COLO668 (cell line): ENCODE results near the gene CXCL11.
"Not testable (repeated sequence)": the region's sequence is repeated elsewhere in the genome, so short reads cannot be mapped to it uniquely, and the experiment has no call there.

Experiments
- DNase-seq: peaks from one replicate; lab custom pipeline; 2025; ENCODE audit not compliant: unreplicated experiment; lab: John Stamatoyannopoulos, UW

CXCL11 gene

GRCh38 chr4:76043306-76043705, 7.4 kb upstream of the CXCL11 start:
- DNase-seq, result not testable (repeated sequence)

GRCh38 chr4:76042241-76042998, 6.5 kb upstream of the CXCL11 start:
- DNase-seq, result not testable (repeated sequence)

DNA sequence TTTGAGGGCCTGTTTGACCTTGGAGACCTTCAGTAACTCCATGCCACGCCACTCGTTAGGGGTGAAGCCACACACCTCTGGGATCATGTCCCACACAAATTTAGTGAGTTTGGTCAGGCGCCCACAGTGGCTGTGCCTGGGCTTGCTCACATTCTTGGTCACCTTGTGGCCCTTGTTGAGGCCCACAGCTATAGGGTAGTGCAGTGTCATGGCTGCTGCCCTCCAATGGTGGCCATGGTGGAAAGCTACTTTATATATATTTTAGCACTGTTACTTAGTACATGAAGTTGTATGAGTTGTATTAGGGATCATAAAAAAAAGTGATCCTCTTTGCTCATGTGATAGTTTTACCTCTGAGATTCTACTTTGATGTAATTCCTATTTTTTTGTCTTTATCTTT, 985 bp upstream of the CXCL11 start:
- no peak for DNase-seq

GRCh38 chr4:76035141-76035540, 729 bp downstream of the CXCL11 start:
- DNase-seq, result no peak

- DNase-seq, result no peak
Observed at GRCh38 chr4:76029300-76029699, 6.6 kb downstream of the CXCL11 start.

DNA sequence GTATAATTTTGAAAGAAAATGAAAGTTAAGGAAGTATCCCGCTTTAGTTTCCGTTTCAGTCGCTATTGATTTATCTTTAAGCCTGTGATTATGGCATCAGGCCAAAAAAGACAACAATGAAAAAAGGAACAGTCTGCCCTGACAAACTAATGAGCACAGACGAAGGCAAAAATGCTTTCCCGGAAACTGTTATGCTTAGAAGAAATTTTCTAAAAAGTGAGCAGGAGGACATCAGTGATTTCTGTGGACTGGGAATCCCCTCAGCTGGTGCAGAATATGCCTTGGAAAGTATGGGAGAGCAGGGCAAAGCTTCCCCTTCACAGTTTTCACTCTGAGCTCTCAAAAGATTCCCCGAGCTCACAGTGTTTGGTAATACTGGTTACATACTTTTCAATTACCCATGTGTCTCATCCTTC, 7.5 kb downstream of the CXCL11 start:
- peak; percentile 9 for DNase-seq

GRCh38 chr4:76024065-76024464, 11.8 kb downstream of the CXCL11 start:
- no peak for DNase-seq

DNA sequence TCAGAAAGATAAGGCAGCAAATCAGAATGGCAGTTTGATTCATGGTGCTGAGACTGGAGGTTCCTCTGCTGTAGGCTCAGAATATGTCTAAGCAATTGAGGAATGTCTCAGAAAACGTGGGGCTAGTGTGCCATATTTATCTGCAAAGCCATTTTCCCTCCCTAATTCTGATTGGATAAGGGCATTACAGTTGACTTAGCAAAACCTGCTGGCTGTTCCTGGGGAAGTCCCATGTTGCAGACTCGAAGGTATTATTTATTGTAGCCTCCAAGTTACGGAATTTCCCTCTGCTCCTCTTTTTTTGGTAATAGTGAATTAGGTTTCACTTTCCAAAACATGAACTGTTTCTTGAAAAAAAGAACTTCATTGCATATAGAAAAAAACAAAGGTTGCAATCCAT, 12.5 kb downstream of the CXCL11 start, which contains the start of gene CXCL10:
Gene CXCL10 (minus strand): TSS at position 109 of the 400 bp plus-strand sequence. CDS start 66 bp downstream, at position 43.
- DNase-seq, result no peak

GRCh38 chr4:76022677-76023076, 13.2 kb downstream of the CXCL11 start:
- DNase-seq, result no peak

DNA sequence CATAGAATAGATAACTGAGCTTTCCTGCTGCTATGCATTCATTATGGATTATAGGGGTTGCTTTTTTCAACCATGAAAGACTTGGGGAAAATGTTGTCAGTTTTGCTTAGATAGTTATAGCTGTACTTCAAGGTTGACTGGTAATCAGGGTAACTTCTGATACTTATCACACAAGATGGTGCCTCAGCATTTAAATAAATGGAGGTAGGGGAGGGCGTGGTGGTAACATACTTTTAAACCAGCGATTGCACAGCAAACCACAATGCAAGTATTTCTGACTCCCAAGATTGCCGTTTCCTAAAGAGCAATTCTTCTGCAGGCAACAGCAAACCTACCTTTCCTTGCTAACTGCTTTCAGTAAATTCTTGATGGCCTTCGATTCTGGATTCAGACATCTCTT, 13.8 kb downstream of the CXCL11 start:
- no peak for DNase-seq

DNA sequence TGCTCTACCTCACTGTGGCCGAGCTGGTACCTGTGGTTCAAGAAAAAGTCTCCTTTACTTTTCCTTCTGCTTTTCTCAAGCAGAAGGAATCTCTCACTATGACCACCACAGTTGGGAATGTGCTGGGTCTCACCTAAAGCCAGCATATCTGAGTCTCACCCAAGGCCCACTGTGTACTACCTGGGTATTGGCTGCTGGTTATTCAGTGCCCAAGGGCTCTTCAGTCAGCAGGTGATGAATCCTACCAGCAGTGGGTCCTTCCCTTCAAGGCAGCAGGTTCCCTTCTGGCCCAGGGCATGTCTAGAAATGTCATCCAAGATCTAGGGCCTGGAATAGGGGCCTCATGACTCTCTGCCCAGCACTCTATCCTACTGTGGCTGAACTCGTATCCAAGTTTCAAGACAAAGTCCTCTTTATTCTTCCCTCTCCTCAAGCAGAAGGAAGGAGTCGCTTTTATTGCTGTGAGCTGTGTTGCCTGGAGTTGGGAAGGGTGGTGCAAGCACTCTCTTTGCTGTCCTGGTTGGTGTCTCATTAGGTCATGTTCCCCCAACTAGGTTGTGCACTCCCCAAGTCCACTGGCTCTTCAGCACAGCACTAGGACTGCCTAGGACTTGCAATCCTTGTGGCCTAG, 18.7 kb downstream of the CXCL11 start:
- DNase-seq, result no peak

DNA sequence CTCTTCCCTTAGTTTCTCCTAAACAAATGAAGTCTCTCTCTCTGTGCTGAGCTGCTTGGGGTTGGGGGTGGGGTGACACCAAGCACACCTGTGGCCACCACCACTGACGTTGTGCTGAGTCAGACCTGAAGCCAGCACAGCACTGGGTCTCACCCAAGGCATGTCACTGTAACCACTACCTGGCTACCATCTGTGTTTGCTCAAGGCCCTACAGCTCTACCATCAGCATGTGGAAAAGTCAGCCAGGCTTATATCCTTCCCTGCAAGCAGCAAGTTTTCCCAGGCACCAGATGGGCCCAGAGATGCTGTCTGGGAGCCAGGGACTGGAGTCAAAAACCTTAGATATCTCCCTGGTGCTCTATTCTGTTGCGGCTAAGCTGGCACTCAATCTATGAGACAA, 19.5 kb downstream of the CXCL11 start:
- peak; percentile 69 for DNase-seq

DNA sequence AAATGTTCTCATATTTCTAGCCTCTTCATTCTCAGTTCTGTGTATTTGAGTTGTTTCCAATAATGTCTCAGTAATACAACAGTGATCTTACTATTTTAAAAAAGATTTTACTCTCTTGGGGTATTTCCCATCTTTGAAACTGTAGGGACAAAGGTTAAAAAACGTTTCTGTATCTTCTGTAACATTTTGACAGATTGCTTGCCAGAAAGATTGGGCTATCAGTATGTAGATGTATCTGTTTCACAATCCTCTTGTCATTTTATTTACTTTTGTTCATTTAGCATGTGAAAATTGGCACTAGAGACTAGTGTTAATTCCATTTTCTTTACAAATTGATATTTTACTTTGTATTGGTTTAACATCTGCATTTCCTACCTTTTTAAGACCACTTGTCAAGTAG, 22.3 kb downstream of the CXCL11 start:
- DNase-seq, result no peak

DNA sequence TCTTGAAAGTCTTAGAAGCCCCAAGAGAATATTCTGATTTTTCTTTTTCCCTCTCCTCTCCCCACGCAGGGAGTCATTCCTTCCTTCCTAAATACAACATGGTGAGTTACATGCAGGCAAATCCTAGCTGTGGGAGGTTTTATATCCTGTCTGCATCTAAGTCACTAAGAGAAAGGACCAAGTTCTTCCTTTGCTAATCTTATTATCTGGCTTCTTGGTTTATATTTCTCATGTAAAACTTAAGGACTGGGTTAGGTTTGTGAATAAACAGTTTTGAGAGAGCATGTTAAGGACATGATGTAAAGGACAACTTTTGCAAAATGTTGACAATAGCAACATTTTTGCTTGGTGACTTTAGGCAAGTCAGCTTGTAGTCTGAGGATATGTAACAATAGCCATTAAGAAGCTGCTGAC, 23.5 kb downstream of the CXCL11 start:
- DNase-seq, result no peak

DNA sequence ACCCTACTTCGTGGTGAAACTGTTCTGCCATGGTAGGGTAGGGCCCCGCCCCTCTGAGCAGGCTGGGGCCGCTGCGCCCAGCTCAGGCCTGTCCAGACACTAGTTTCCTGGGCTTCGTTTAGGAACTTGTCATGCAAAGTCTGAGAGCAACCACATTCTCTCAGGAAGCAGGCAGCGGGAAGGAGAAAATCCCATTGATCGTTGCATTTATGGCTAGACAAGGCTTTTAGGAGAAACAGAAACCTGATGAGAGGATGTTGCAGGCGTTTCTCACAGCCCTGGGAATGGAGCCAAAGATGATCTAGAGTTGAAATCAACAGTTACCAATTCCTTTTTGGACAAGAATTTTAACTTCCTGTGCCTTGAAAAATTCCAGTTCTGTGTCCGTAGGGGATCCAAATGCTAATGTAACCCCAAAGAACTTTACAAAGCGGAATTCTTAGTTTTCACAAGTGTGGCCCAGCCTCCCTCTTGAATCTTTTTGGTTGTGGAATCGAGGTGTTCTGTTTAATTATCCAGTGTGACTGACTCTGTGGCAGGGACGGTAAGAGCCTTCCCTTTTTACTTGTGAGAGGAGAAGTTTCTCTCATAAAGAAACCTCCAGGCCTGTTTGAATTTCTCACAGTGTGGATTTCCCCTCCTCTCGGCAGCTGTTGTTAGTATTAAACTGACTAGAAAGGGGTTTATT, 24.0 kb downstream of the CXCL11 start:
- DNase-seq, result no peak

- DNase-seq, result no peak
Observed at GRCh38 chr4:76011018-76011670, 24.7 kb downstream of the CXCL11 start.

DNA sequence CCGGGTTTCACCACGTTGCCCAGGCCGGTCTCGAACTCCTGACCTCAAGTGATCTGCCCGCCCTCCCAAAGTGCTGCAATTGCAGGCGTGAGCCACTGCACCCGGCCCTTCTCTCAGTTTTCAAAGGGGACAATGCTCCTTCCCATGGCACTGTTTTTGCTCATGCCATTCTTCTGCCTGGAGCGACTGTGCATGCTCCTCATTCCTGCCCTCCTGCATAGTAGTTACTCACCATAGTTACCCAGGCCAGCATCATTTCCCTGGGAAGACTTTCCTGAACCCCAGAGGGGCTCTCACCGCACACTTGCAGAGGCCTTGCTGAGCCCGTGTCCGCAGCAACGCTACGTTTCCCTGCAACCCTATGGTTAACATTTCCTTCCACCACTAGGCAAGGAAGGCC, 25.3 kb downstream of the CXCL11 start:
- DNase-seq, result no peak

DNA sequence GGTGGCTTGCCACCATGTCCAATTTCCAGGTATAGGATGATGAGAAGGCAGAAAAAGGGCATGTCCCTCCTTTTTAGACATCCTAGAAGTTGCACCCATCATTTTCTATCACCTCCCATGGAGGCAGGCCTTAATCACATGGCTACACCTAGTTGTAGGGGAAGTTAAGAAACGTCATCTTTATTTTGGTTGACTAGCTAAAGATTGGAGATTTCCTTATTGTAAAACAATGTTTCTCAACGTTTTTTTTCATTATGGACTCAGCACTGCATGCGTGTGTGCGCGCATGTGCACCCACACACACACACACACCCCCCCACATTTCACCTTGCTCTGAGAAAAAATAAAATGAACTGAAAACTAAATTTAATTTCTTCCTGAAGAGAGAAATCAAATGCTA, 26.6 kb downstream of the CXCL11 start:
- no peak for DNase-seq

DNA sequence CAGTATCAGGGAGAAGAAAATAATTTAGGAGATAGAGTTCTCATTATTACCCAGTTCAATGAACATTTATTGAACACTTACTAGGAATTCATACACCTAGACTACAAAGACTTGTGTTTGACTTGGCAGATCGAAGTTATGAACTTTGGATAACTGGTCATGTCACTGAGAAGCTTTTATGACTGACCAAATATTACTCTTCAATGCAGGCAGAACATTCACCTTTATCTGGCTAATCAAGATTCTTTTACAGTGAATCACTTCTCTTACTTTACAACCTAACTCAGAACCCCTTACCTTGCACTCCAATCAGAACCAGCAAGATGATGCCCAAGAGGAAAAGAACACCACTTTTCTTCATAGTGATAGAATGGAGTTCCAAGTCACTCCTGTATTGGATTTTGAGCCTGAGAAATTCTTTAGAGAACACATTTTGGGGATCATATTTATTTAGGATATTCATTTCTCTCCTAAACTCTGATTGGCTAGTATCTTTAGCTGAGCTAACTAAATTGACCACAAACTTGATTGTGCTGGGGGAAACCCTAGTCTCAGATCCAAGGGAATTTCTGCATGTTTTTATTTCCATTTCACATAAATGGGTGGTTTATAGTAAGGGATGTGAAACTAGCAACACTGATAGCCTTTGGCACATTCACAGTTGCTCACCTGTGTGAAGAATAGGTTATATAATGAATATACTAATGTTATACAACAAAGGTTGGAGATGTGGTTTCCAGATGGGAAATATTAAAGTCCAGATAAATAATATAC, 28.6 kb downstream of the CXCL11 start, which contains the start of gene CXCL9:
Gene CXCL9 (minus strand): TSS at position 421 of the 774 bp plus-strand sequence. CDS start 60 bp downstream, at position 361.
- DNase-seq, result no peak

DNA sequence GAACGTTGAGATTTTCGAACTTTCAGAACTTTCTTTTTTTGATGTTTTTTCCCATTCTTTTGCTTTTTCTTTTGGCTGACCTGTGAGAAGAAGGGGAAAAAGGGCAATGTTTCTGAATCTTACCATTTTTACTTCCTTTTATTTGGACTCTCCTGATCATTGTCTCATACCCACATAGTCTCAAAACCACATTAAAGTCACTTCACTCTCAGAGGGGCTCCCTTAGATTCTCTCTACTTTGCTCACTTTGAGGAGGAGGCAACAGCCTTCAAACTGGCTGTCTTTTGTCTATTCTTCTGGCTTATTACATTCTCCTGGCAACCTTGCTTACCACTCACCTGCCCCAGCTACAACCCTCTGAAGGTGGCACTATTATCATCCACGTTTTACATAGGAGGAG, 32.2 kb downstream of the CXCL11 start:
- DNase-seq, result no peak

DNA sequence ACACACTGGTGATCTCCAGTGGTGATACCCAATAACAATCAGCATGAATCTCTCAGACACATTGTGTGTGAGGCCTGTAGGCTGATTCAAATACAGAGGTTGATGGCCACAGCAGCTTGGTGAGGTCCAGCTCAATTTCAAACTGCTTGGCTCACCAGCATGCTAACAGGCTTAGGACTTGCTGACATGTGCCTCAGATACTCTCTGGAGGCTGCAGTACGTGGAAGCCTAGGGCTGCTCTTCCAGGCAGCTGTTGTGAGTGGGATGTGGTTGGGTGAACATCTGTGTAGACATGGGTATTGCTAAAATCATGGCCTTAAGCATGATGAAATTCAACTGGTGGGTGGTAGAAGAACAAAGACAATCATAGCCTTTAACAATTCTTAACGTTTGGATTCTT, 32.8 kb downstream of the CXCL11 start:
- no peak for DNase-seq
